OCI-LY7 (cell line): ENCODE results near the gene GNL2. TPM values are rescaled to one million over a fixed set of nuclear protein-coding genes. Genes with fewer than 3 reads are reported as not detected.

Experiments
- BruUV-seq: library from RNA; stranded (reverse); fragments of 400-500 nt; replicated peaks from 2 replicates; lab custom pipeline; 2021; lab: Mats Ljungman, UMichigan
- CTCF ChIA-PET: fragments of 300-600 bp; sonication (Branson Sonifier 250); formaldehyde crosslinking; loops from one replicate; lab custom pipeline; 2022; ENCODE audit warnings: antibody characterized with exemption; ENCODE audit not compliant: unreplicated experiment; lab: Charles Lee
- POLR2A ChIA-PET: fragments of 300-600 bp; sonication (Branson Sonifier 250); formaldehyde crosslinking; loops from one replicate; lab custom pipeline; 2022; ENCODE audit warnings: antibody characterized with exemption; lab: Charles Lee
- DNase-seq: peaks from one replicate; pipeline ENCODE4 v3.0.0-alpha.2; 2015; ENCODE audit warnings: low spot score
- H2AFZ ChIP-seq: fragments of 200-600 bp; sonication (generic), shearing (Covaris generic); 2 replicates; pipeline ENCODE4 v1.6.1; 2014; ENCODE audit warnings: mild to moderate bottlenecking, antibody characterized with exemption, low read length, moderate library complexity
- H3K27ac ChIP-seq: fragments of 200-600 bp; sonication (generic); 2 replicates; pipeline ENCODE4 v1.5.1; 2014; ENCODE audit warnings: mixed run types, low read depth, mild to moderate bottlenecking, moderate library complexity, low read length, inconsistent platforms; ENCODE audit not compliant: poor library complexity, severe bottlenecking
- H3K36me3 ChIP-seq: fragments of 200-600 bp; sonication (generic); 2 replicates; pipeline ENCODE4 v1.6.1; 2014; ENCODE audit warnings: mild to moderate bottlenecking, antibody characterized with exemption, low read length, moderate library complexity, mixed read lengths; ENCODE audit not compliant: insufficient read depth
- H3K4me1 ChIP-seq: fragments of 200-600 bp; sonication (generic); 2 replicates; pipeline ENCODE4 v1.5.1; 2014; ENCODE audit warnings: mild to moderate bottlenecking, low read length; ENCODE audit not compliant: insufficient read depth, poor library complexity, severe bottlenecking
- H3K4me2 ChIP-seq: fragments of 200-600 bp; sonication (generic); 2 replicates; pipeline ENCODE4 v1.6.1; 2014; ENCODE audit warnings: mild to moderate bottlenecking, low read length
- H3K4me3 ChIP-seq: fragments of 200-600 bp; sonication (generic); 2 replicates; pipeline ENCODE4 v1.5.1; 2014; ENCODE audit warnings: mild to moderate bottlenecking, low read depth, low read length; ENCODE audit not compliant: poor library complexity, severe bottlenecking
- H3K79me2 ChIP-seq: fragments of 200-600 bp; sonication (generic); 2 replicates; pipeline ENCODE4 v1.6.1; 2016; ENCODE audit warnings: low read depth, mild to moderate bottlenecking, low read length, moderate library complexity, mixed read lengths; ENCODE audit not compliant: insufficient read depth
- H3K9me2 ChIP-seq: fragments of 200-600 bp; sonication (generic); 2 replicates; pipeline ENCODE4 v1.6.1; 2016; ENCODE audit warnings: mild to moderate bottlenecking, low read length, mixed read lengths; ENCODE audit not compliant: insufficient read depth
- H3K9me3 ChIP-seq: fragments of 200-600 bp; sonication (generic); 2 replicates; pipeline ENCODE4 v1.6.1; 2014; ENCODE audit warnings: mild to moderate bottlenecking, mixed run types, low read length, mixed read lengths
- H4K20me1 ChIP-seq: fragments of 200-600 bp; sonication (generic); 2 replicates; pipeline ENCODE4 v1.6.1; 2014; ENCODE audit warnings: mild to moderate bottlenecking, antibody characterized with exemption, low read length, moderate library complexity, mixed read lengths; ENCODE audit not compliant: insufficient read depth
- CTCF ChIP-seq: fragments of 200-600 bp; sonication (generic); conservative IDR thresholded peaks from 2 replicates; pipeline ENCODE4 v1.5.1; 2014; ENCODE audit warnings: mild to moderate bottlenecking, antibody characterized with exemption, low read length, moderate library complexity, mixed read lengths
- EZH2phosphoT487 ChIP-seq: fragments of 200-600 bp; sonication (generic); IDR thresholded peaks from 2 replicates; pipeline ENCODE4 v1.6.1; 2018; ENCODE audit warnings: low read depth, borderline replicate concordance, mild to moderate bottlenecking, mixed run types, antibody characterized with exemption, low read length, moderate library complexity, mixed read lengths
- intact Hi-C: fragments of 100-400 bp; cut with micrococcal nuclease; formaldehyde crosslinking; loops from one replicate; pipeline ENCODE4 v1.10.0; 2022; ENCODE audit not compliant: unreplicated experiment
- total RNA-seq, 2 experiments: library from RNA; depleted of rRNA in 1 of 2; stranded (reverse); fragments of >200 nt in 1 of 2; shearing (Covaris generic) in 1 of 2; gene quantifications; 2 replicates each; pipeline ENCODE4 v1.2.3, GENCODE V29; 2014 to 2022

GNL2 gene
- total RNA-seq, 2 experiments from 2014 or later = 66.8 to 107 TPM

DNA sequence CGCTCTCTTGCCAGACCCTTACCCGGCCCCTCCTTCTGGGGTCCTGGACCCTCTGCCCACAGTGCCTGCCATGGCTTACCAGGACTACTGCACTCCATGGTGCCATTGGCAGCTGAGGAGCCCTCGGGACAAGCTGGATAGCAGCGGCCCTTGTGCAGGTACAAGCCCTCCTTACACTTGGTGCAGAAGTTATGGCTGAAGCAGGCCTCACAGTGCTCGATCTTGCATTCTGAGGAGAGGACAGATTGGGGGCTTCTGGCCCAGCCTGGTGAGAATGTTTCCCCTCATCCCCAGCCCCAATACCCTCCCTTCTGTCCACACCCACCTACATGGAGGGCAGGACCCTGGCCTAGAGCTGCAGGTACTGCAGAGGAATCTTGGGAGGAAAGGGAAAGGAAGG is 18.4 kb upstream of the GNL2 start:
- no peaks in the 10 kb centered on the region for H3K79me2 ChIP-seq

GRCh38 chr1:37612186-37612585 is 16.4 kb upstream of the GNL2 start:
- no peak overlapping the region for H3K4me3 ChIP-seq
- CTCF ChIA-PET = interaction anchor here (0.5 kb wide), 1 partner anchor 9 kb away, joined by 4 read pairs; no protein-coding TSS in a partner anchor
- H3K9me2 ChIP-seq = no peaks in the 10 kb centered on the region
- no peaks in the 10 kb centered on the region for H3K36me3 ChIP-seq
- H2AFZ ChIP-seq = no peak overlapping the region
- TF ChIP-seq EZH2phosphoT487 (no peak), CTCF (no peak)
- H3K27ac ChIP-seq = no peak overlapping the region
- no peaks in the 10 kb centered on the region for H3K9me3 ChIP-seq
- POLR2A ChIA-PET = interaction anchor here (1.1 kb wide), 1 partner anchor 9 kb away, joined by 3 read pairs; no protein-coding TSS in a partner anchor
- no peaks in the 10 kb centered on the region for H3K79me2 ChIP-seq
- peaks cover 8% of the 10 kb centered on the region for H3K4me1 ChIP-seq
- no TSS peak for BruUV-seq
- intact Hi-C loops = no loop called here
- H4K20me1 ChIP-seq = no peaks in the 10 kb centered on the region
- DNase-seq = no peak
- H3K4me2 ChIP-seq = no peak overlapping the region

More for the DNA sequence above, 18.4 kb upstream of the GNL2 start:
- Histone ChIP-seq H3K36me3 (no peaks in the 10 kb centered on the region), H3K9me3 (no peaks in the 10 kb centered on the region), H3K4me3 (no peak overlapping the region), H3K4me2 (no peak overlapping the region), H3K4me1 (peaks cover 1% of the 10 kb centered on the region), H3K27ac (no peak overlapping the region), H3K9me2 (no peaks in the 10 kb centered on the region), H2AFZ (no peak overlapping the region), H4K20me1 (no peaks in the 10 kb centered on the region)
- no TSS peak for BruUV-seq
- DNase-seq = no peak
- ChIA-PET CTCF (no interaction called here), POLR2A (no interaction called here)
- intact Hi-C loops = no loop called here
- TF ChIP-seq CTCF (no peak), EZH2phosphoT487 (no peak)

- H3K9me3 ChIP-seq = no peaks in the 10 kb centered on the region
- H3K9me2 ChIP-seq = no peaks in the 10 kb centered on the region
- no TSS peak for BruUV-seq
- no peak overlapping the region for H3K27ac ChIP-seq
- no peaks in the 10 kb centered on the region for H3K36me3 ChIP-seq
- no peaks in the 10 kb centered on the region for H3K79me2 ChIP-seq
- H3K4me1 ChIP-seq = peaks cover 8% of the 10 kb centered on the region
- DNase-seq = no peak
- ChIA-PET POLR2A (no interaction called here), CTCF (no interaction called here)
- no peak for TF ChIP-seq CTCF
- no peak for TF ChIP-seq EZH2phosphoT487
- H3K4me2 ChIP-seq = no peak overlapping the region
- no peaks in the 10 kb centered on the region for H4K20me1 ChIP-seq
- H3K4me3 ChIP-seq = no peak overlapping the region
- intact Hi-C loops = no loop called here
- H2AFZ ChIP-seq = no peak overlapping the region
Measured at GRCh38 chr1:37609994-37610393, 14.3 kb upstream of the GNL2 start.
